K562 (cell line): ENCODE measurements around the gene NMNAT2.

Experiments used
- CBX2 ChIP-seq: fragments of 200-600 bp; sonication (generic); IDR thresholded peaks from one replicate; pipeline ENCODE4 v1.6.1; 2012; ENCODE audit warnings: mild to moderate bottlenecking, low read length, inconsistent platforms; ENCODE audit not compliant: insufficient read depth, poor library complexity, severe bottlenecking
- IFI16 ChIP-seq: fragments of 250-450 bp; sonication (Bioruptor Pico); IDR thresholded peaks from 2 replicates; pipeline ENCODE4 v2.1.2; 2022; ENCODE audit warnings: mild to moderate bottlenecking, inconsistent platforms
- TF ChIP-seq, protein P1 (sequence below): fragments of 250-450 bp; sonication (Bioruptor Pico); IDR thresholded peaks from 2 replicates; pipeline ENCODE4 v1.8.0; 2022; ENCODE audit warnings: moderate library complexity, mild to moderate bottlenecking, inconsistent platforms

DNA sequence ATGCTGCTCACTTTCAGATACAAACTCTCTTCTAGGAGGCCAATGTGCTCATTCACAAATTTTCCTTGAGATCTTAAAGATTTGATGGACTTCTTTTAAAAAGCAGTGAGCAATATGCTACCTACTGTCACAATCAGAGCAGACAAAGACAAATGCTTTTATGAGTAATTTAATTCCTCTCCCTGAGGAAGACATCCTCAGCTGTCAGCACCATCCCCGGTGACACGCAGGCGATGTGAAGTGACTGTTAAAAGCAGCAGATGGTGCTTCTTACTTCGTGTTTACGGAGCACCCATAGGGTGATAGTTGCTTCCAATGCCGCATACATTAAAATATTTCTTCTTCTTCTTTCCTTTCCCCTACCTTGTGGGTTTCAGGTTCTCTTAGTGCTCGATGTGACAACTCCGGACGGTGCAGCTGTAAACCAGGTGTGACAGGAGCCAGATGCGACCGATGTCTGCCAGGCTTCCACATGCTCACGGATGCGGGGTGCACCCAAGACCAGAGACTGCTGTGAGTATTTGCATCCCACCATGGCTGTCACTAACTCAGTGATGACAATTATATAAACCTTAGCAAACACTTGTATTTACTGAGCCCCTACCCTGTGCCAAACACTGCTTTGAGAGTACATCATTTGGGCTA lies 203.0 kb downstream of the NMNAT2 start:
- no peak for TF ChIP-seq IFI16 (CRISPR knock-in tag)
- TF ChIP-seq CBX2, result no peak
- TF ChIP-seq, protein P1, sequence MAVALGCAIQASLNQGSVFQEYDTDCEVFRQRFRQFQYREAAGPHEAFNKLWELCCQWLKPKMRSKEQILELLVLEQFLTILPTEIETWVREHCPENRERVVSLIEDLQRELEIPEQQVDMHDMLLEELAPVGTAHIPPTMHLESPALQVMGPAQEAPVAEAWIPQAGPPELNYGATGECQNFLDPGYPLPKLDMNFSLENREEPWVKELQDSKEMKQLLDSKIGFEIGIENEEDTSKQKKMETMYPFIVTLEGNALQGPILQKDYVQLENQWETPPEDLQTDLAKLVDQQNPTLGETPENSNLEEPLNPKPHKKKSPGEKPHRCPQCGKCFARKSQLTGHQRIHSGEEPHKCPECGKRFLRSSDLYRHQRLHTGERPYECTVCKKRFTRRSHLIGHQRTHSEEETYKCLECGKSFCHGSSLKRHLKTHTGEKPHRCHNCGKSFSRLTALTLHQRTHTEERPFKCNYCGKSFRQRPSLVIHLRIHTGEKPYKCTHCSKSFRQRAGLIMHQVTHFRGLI (CRISPR knock-in tag), result no peak
